ENCODE data around the gene CALCB. TPM values are rescaled to one million over a fixed set of nuclear protein-coding genes. Genes with fewer than 3 reads are reported as not detected.

Gene CALCB
- total and polyA plus RNA-seq, 12 donors, result 0.10 to 2.7 (median 0.14) TPM; not detected in 7

DNA sequence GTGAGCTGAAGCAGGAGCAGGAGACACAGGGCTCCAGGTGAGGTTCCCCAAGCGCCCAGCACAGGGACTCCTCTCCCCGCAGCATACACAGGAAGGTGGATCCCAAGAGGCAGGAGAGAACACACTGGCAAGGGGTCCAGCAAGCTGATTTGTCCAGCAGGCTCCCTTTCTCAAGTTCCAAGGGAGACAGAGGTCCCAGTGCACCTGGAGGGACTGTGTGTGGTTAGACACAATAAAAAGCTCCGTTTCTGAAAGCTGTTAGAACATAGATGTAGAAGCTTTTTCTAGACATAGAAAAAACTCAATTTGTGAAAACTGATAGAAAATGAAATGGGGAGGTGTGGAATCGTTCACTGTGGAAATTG, 1.8 kb downstream of the CALCB start:
- 40 to 47% methylated on average over 4 of the region's 4 CpGs for WGBS, 2 donors
- Histone ChIP-seq H3K9me3 (peaks cover 0 to 7% (median 0%) of the 10 kb centered on the region in 11 donors), H3K4me1 (peaks cover 10 to 21% (median 14%) of the 10 kb centered on the region in 9 donors), H3K27me3 (peaks cover 0 to 60% (median 48%) of the 10 kb centered on the region in 7 donors), H3K36me3 (no peaks in the 10 kb centered on the region), H3K27ac (no peak overlapping the region), H3K4me3 (no peak overlapping the region)
- DNase-seq (no peak), ATAC-seq (no peak)
- intact Hi-C loops (cut with DNase I), result loop anchor here in 9 of 10 donors (2.0 to 10.0 kb wide), 5 partner anchors 100 to 540 kb away; partner anchors contain the start of gene CALCA (in 4 of the 9)
- TF ChIP-seq, protein P1, sequence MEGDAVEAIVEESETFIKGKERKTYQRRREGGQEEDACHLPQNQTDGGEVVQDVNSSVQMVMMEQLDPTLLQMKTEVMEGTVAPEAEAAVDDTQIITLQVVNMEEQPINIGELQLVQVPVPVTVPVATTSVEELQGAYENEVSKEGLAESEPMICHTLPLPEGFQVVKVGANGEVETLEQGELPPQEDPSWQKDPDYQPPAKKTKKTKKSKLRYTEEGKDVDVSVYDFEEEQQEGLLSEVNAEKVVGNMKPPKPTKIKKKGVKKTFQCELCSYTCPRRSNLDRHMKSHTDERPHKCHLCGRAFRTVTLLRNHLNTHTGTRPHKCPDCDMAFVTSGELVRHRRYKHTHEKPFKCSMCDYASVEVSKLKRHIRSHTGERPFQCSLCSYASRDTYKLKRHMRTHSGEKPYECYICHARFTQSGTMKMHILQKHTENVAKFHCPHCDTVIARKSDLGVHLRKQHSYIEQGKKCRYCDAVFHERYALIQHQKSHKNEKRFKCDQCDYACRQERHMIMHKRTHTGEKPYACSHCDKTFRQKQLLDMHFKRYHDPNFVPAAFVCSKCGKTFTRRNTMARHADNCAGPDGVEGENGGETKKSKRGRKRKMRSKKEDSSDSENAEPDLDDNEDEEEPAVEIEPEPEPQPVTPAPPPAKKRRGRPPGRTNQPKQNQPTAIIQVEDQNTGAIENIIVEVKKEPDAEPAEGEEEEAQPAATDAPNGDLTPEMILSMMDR (IDR thresholded peaks at IDR 0.05), result peak in 1 of 9 donors; percentile 1

DNA sequence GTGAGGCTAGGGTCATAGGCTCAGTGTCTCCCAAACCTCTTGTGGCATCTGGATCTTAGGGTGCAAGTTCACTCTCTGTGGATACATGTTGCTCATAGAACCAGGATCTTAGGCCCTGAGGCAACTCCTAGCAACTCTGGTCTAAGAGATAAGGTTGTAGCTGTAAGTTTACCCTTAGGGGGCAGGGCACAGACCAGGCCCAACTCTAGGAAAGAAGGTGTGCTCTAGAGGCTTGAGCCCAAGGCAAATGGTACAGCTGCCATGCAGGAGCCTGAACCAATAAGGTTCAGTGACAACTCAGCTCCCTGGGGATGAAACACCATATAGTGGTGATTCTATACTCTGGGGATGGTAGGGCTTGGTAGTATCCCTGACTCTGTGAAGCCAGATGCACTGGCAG, 17.8 kb downstream of the CALCB start:
- Histone ChIP-seq H3K36me3 (no peaks in the 10 kb centered on the region), H3K9me3 (peaks cover 0 to 6% (median 0%) of the 10 kb centered on the region in 11 donors), H3K4me3 (no peak overlapping the region), H3K4me1 (no peaks in the 10 kb centered on the region), H3K27me3 (peaks cover 0 to 5% (median 0%) of the 10 kb centered on the region in 7 donors), H3K27ac (no peak overlapping the region)
- TF ChIP-seq, protein P1 (IDR thresholded peaks at IDR 0.05), result no peak
- DNase-seq, result no peak
- ATAC-seq, result no peak
- intact Hi-C loops (cut with DNase I), result no loop called here

DNA sequence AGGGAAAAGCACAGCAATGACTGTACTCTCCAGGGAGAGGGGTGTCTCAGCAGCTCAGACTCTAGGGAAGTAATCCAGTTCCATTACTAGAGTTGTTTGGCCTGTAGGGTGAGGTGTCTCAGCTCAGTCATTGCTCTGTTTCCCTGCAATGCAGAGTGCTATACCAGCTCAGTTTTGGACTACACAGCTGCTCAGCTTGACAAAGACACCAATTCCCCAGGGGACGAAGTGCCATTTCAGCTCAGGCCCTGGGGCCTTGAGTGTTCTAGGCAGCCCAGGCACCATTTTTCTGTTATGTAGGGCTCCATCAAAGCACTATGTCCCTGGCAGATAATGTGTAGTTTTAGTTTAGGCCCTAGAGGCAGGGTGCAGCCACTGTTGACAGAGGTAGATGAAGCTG, 18.2 kb downstream of the CALCB start:
- no peak for DNase-seq
- ATAC-seq, result no peak
- intact Hi-C loops (cut with DNase I), result no loop called here
- Histone ChIP-seq H3K4me1 (no peaks in the 10 kb centered on the region), H3K9me3 (peaks cover 0 to 6% (median 0%) of the 10 kb centered on the region in 11 donors), H3K27me3 (peaks cover 0 to 8% (median 0%) of the 10 kb centered on the region in 7 donors), H3K27ac (no peak overlapping the region), H3K4me3 (no peak overlapping the region), H3K36me3 (no peaks in the 10 kb centered on the region)
- TF ChIP-seq, protein P1 (IDR thresholded peaks at IDR 0.05), result no peak
- 84 to 93% methylated on average over 1 of the region's 1 CpG for WGBS, 2 donors

DNA sequence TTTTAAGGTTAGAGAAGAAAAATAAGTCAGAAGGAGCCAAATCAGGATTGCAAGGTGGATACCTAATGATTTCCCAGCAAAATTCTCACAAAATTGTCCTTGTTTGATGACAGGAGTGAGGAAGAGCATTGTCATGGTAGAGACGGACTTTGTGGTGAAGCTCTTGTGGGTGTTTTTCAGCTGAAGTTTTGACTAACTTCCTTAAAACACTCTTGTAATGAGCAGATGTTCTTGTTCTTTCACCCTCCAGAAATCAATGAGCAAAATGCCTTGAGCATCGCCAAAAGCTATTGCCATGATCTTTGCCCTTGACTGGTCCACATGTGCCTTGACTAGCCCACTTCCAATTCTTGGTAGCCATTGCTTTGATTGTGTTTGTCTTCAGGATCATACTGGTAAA, 20.0 kb downstream of the CALCB start:
- no peak for ATAC-seq
- WGBS, 2 donors, result 80 to 82% methylated on average over 2 of the region's 2 CpGs
- Histone ChIP-seq H3K27ac (no peak overlapping the region), H3K9me3 (no peaks in the 10 kb centered on the region), H3K36me3 (no peaks in the 10 kb centered on the region), H3K4me1 (no peaks in the 10 kb centered on the region), H3K4me3 (no peak overlapping the region), H3K27me3 (peaks cover 0 to 26% (median 0%) of the 10 kb centered on the region in 7 donors)
- no peak for DNase-seq
- intact Hi-C loops (cut with DNase I), result no loop called here
- TF ChIP-seq, protein P1 (IDR thresholded peaks at IDR 0.05), result no peak

Measured in heart right ventricle (tissue), 16 donors.